Germinal center (tissue), 1 donor: ENCODE measurements around the gene NAPSA.
"Not testable (repeated sequence)": the region's sequence is repeated elsewhere in the genome, so short reads cannot be mapped to it uniquely, and the experiment has no call there.

Experiments
- DNase-seq: peaks from one replicate; pipeline ENCODE4 v3.0.0; 2012; ENCODE audit warnings: mixed read lengths, low spot score

The NAPSA gene

DNA sequence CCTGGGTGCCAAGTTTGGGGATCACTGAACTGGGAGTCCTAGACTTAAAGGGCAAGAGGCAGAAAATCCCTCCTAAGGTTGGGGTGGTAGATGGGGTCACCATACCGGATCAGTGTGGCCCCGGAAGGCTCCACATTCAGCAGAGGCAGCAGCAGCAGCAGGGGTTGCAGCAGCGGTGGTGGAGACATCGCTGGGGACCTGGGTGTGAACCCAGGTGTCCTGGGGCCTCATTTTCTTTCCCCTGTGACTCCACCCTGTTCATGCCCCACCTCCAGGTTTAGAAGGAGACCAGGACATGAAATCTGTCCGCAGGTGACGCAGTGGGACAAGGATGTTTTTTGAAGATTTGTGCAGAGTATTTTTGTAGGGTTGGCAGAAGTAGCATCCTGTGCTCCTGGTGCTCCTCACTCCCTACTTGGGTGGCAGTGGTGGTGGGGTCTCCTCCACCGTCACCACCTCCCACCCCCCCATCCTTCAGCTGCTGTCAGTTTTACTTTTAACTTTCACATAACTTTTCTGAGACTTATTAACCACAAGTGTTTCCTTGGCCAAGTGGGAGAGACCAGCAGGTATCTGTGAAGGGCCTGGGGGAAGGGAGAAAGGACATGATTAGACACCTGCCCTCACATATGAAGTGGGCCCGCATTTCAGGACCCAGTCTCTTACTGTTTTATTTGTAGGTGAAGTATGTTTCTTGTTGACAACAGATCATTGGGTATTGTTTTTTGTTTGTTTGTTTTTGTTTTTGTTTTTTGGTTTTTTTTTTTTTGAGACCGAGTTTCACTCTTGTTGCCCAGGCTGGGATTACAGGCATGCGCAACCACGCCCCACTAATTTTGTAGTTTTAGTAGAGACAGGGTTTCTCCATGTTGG, at the start of gene NAPSA:
TSS of gene NAPSA (minus strand) at position 206 of the 873 bp plus-strand sequence. CDS start at position 188, 18 bp downstream.
- no peak for DNase-seq

DNA sequence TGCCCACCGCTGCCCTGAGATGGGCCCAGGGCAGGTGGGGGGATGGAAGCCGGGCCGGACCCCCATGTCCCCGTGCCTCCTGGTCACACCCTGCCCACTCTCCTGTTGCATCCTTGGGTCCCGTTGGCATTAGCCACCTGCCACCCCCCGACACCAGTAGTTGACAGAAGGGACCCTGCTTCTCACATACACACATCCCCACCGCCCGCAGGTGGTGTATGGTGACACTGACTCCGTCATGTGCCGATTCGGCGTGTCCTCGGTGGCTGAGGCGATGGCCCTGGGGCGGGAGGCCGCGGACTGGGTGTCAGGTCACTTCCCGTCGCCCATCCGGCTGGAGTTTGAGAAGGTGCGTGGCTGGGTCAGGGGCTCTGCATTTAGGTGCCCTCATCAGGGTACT, 48.1 kb upstream of the NAPSA start:
- DNase-seq = no peak

DNA sequence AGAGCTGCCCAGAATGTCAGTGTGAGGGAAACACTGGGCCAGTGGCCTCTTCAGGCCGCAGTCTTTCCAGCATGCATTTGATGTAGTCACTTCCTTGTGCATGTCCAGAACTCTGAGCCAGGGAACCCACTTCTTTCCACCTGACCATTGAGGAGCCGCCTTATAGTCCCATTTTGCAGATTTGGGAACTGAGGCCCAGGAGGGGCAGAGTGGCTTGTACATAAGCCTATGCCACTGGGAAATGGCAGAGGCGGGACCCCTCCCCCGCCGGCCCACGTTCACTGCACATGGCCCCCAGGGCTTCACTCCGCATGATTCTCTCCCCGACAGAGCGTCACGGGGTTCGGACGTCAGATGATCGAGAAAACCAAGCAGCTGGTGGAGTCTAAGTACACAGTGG, 47.7 kb upstream of the NAPSA start:
- no peak for DNase-seq

DNA sequence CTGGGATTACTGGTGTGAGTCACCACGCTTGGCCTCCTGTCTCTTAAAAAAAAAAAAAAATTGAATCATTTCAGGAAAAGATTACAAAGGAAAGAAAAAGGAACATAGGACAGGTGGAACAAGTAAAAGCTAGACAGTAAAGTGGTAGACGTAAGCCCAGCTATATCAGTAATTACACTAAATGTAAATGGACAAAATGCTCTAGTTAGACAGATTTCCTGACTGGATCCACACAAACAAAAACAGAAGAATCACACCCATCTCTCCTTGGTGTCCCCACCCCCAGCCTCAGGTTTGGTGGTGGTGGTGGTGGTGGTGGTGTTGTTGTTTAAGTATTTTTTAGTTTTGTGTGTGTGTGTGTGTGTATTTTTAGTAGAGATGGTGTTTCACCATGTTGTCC, 47.0 kb upstream of the NAPSA start:
- DNase-seq = no peak

DNA sequence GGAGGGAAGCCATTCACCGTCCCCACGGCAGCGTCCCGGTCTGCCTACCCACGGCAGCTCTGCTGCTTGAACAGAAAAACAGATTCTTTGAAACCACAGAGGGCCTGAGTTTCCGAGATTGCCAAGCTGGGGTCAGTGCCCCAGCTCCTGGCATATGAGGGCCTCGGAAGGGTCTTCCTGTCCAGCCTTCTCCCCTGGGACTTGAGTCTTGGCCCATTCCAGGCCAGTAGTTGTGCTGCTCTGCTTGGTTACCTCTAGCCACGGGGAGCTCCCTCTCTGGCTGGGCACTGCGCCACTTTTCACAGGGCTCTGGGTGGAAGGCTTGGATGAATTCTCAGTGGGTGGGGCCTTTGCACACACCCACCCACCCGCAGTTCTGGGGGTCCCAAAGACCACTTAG, 44.7 kb upstream of the NAPSA start:
- DNase-seq = no peak

DNA sequence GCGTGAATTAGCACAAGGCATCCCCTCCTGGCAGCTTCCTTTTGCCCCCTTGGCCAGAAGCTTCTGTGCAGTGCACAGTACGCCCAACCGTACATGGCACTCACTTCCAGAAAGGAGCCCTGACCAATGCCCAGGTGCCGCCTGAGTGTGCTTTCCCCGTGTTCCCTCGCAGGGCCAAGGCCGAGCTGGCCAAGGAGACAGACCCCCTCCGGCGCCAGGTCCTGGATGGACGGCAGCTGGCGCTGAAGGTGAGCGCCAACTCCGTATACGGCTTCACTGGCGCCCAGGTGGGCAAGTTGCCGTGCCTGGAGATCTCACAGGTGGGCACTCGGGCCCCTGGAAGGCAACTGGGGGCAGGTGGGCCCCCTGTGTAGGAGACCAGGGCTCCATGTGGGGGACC, 43.9 kb upstream of the NAPSA start:
- no peak for DNase-seq

DNA sequence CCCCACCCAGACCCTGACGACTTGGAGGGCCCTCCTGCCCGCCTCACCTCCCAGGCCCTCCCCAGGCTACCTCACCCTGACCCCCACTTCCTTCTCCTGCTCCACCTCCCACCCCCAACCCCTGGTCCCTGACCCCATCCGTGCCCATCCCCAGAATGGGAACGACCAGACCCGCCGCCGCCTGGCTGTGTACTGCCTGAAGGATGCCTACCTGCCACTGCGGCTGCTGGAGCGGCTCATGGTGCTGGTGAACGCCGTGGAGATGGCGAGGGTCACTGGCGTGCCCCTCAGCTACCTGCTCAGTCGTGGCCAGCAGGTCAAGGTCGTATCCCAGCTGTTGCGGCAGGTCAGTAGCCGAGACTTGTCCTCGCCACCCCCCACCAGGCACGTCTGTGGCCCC, 41.4 kb upstream of the NAPSA start:
- no peak for DNase-seq

DNA sequence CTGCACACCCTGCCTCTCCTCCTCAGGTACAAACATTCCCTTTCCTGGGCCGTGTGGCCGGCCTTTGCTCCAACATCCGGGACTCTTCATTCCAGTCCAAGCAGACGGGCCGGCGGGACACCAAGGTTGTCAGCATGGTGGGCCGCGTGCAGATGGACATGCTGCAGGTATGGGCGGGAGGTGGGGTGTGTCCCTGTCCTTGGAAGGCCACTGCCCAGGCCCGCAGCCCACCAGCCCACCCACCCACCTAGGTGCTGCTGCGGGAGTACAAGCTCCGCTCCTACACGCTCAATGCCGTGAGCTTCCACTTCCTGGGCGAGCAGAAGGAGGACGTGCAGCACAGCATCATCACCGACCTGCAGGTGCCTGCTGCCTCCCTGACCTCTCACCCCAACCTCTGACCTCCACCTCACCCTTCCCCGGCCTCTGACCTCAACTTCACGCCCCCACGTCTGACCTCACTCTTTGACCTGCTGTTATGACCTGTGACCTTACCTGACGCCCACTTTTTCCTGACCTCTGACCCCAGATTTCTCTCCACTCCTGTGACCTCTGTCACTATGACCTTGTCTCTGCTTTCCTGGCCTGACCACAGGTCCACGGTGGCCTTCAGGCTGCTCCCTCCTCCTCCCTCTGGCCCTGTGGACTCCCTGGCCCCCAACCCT, 40.8 kb upstream of the NAPSA start:
- DNase-seq = no peak

DNA sequence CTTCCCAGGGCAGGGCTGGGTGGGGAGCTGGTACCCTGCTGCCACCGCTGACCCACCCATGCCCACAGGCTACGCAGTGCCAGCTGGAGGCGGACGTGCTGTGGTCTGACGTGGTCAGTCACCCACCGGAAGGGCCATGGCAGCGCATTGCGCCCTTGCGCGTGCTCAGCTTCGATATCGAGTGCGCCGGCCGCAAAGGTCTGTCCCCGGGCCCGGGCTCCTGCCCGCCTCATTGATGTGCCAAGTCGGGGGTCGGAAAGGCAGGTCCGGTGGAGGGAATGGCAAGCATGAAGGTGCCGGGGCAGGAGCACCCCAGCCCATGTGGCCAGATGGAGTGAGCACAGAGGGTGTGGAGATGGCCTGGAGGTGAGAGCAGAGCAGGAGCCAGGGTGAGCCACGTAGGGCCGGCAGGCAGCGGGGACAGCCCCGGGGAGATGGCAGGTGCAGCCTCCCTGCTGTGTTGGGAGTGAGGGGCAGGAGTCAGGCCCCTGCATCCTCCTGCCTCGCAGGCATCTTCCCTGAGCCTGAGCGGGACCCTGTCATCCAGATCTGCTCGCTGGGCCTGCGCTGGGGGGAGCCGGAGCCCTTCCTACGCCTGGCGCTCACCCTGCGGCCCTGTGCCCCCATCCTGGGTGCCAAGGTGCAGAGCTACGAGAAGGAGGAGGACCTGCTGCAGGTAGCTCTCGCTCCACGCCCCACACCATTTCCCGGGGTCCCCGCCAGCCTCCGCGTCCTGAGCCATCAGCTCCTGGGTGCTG, 37.3 kb upstream of the NAPSA start:
- no peak for DNase-seq

DNA sequence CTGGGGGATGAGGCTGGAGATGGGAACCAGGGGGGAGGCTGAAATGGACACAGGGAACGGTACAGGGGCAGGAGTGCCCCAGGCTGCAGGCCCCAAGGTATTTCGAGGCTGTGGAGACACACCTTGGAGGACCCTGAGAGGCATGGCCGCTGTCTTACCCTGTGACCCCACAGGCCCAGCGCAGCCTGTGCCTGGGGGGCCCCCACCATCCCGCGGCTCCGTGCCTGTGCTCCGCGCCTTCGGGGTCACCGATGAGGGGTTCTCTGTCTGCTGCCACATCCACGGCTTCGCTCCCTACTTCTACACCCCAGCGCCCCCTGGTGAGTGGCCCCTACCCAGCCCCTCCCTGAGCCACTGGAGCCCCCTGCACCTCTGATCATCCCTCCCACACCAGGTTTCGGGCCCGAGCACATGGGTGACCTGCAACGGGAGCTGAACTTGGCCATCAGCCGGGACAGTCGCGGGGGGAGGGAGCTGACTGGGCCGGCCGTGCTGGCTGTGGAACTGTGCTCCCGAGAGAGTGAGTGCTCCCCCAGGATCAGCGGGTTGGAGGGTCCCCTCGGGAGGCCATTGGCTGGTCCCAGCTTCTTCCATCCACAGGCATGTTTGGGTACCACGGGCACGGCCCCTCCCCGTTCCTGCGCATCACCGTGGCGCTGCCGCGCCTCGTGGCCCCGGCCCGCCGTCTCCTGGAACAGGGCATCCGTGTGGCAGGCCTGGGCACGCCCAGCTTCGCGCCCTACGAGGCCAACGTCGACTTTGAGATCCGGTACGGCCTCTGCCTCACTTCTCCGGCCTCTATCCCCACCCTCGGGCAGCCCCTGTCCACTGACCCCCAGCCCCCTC, 36.4 kb upstream of the NAPSA start:
- DNase-seq = no peak

DNA sequence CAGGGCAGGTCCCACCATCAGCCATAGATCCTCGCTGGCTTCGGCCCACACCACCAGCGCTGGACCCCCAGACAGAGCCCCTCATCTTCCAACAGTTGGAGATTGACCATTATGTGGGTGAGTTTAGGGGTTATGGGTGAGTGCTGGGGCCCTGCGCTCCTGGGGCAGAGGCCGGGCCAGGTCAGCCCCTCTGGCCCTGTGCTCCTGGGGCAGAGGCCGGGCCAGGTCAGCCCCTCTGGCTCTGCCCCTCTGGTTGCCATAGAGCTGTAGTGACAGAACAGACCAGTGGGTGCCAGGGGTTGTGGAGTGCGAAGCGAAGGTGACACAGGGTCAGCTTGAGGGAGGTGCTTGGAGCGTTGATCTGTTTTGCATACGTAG, 33.9 kb upstream of the NAPSA start:
- no peak for DNase-seq

DNA sequence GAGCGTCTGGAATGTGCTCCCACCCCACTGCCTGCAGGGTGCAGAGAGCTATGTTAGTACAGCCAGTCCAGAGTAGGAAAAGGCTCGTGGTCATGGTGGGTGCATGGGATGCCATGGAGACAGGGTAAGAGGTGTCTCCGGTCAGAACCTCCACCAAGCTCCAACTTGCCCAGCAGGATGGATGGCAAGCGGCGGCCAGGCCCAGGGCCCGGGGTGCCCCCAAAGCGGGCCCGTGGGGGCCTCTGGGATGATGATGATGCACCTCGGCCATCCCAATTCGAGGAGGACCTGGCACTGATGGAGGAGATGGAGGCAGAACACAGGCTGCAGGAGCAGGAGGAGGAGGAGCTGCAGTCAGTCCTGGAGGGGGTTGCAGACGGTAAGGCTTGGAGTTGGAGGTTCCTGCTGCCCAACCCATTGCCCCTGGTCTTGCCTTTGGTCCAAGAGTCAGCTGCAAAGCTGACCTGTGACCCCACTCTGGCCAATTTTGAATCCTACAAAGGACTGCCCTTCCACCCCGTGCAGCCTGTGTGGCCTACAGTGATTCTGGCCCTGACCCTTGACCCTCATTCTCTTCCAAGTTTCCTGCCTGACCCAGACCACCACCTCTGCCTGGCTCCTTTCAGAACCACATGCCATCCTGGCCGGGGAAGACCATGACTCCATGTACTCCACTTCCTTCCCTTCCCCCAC, 33.4 kb upstream of the NAPSA start:
- DNase-seq = no peak

DNA sequence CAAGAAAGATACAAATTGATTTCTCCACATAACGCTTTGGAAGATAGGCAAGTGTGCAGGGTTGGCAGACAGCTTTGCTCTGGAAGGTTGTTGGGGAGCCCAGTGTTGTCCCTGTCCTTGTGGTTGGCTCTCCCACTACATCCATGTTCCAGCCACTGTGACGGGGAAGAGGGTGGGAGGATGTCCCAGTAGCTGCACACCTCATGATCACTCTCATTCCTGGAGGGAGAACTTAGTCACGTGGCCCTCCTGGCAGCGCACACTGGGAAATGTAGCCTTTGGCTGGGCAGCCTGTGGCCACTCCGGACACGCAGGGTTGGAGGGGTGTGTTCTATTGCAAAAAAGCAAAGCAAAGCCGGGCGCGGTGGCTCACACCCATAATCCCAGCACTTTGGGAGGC, 28.6 kb upstream of the NAPSA start:
- no peak for DNase-seq

DNA sequence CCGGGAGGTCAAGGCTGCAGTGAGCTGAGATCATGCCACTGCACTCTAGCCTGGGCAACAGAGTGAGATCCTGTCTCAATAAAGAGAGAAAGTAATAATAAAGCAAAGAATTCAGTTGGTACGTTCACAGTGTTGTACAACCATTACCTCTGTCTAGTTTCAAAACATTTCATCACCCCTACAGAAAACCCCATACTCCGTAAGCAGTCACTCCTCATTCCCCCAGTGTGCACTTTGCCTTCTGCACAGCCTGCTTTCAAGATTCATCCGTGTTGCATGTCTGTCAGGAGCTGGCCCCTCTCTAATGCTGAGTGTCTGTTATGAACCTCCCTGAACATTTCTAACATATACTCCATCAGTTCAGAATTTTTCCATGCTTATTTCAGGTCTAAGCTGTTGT, 28.1 kb upstream of the NAPSA start:
- no peak for DNase-seq

DNA sequence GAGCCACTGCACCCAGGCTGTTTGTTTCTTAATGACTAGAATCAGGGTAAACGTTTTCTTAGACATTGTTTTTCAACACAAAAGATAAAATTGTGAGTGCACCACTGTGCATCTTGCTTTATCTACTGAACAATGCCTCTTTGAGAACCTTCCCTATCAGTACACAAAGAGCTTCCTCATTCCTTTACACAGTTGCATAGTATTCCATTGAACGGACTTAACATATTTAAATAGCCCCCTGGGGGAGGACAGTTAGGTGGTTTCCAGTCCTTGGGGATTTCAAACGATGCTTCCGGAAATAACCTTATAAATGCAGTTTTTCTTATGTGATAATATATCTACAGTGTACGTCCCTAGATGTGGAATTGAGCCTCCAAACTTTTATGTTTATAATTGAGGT, 27.3 kb upstream of the NAPSA start:
- no peak for DNase-seq

DNA sequence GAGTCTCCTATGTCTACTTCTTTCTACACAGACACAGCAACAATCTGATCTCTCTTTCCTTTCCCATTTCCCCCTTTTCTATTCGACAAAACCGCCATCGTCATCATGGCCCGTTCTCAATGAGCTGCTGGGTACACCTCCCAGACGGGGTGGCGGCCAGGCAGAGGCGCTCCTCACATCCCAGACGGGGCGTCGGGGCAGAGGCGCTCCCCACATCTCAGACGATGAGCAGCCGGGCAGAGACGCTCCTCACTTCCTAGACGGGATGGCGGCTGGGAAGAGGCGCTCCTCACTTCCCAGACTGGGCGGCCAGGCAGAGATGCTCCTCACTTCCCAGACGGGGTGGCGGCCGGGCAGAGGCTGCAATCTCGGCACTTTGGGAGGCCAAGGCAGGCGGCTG, 25.5 kb upstream of the NAPSA start:
- DNase-seq = not testable (repeated sequence)

DNA sequence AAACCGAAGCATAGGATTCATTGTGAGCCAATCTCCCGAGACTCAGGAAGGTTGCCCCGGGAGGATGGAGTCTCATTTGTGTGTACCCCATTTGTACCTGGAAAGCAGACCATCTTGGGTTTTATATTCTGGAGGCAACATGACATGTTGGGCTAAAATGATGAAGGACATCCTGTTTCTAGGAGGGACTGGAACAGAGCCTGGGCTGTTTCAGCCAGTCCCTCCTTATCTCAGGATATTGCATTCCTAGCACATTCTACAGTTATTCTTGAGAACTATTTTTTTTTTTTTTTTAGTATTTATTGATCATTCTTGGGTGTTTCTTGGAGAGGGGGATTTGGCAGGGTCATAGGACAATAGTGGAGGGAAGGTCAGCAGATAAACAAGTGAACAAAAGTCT, 24.9 kb upstream of the NAPSA start:
- DNase-seq = not testable (repeated sequence)

DNA sequence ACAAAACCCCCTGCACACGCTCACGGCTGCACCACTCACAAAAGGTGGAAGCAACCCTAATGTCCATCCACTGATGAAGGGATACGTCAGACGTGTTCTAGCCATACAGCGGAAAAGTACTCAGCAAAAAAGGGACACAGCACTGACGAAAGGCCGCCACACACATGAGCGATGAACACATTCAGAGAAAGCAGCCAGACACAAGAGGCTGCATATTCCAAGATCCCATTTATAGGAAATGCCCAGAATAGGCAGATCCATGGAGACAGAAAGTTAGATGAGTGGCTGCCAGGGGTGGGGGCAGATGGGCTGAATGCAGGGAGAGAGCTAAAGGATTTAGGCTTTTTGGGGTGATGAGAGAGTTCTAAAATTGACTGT, 22.4 kb upstream of the NAPSA start:
- no peak for DNase-seq

DNA sequence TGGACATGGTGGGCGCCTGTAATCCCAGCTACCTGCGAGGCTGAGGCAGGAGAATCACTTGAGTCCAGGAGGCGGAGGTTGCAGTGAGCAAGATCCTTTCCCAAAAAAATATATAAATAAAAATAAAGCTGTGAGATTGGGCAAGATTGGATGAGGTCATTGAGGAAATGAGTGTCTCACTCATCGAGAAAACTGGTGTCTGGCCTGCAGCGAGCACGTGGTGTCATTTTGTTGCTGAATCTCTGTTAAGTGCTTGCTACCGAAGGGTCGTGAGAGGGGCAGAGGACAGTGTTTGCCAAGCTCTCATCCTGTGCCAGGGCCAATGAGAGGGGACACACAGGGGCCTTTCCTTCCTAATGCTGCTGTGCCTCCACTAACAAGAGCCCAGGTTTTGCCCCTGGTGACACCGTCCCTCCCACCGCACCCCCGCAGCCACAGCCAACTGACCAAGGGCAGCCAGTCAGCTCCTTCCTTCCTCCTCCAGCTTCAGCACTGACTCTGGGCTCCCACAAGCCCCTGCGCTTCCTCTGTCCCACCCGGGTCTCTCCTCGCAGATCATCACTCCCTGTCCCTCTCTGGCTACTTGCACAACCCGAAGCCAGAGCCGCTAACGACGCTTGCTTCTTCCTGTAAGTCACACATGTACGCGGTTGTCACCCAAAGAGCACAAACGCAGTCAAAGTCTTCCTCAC, 21.9 kb upstream of the NAPSA start:
- DNase-seq = no peak

DNA sequence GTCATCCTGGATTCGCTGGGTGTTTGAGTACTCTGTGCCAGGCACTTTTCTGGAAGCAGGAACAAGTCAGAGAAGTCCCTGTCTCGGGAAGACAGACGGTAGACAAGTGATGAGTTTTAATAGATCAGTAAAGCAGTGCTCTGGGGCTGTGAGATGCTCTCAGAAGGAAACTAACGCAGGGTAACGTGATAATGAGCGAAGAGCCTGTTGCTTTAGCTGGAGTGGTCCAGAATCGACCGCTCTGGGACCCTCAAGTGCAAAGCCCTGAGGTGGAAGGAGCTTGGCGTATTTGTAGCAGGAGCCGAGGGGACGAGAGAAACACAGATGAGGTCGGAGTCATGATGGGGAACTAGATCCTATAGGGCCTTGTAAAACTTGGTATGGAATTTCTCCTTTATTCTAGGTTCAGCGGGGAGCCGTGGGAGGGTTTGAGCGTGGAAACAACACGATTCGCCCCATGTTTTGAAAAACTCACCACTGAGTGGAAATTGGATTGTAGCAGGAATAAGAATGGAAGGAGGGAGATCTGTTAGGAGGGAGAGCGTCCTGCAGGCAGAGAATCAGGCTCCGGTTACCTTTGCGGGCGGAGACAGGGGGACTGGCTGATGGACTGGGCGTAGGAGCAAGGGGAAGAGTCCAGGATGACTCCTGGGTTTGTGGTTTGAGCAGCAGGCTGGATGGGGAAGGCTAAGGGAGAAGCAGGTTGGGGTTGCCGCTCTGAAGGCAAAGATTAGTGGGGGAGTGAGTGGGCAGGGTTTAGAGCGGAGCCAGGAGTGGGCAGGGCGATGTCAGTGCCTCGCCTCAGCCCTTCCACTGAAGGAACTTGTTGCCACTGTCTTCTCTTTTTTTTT, 19.5 kb upstream of the NAPSA start:
- DNase-seq = no peak
